ENCODE data around the gene ADGRL4. TPM values are rescaled to one million over a fixed set of nuclear protein-coding genes. Genes with fewer than 3 reads are reported as not detected.

The ADGRL4 gene
- polyA plus RNA-seq, 2 of the 4 experiments (the other 2 are of a cell fraction): not detected

GRCh38 chr1:78871249-78871648 lies 135.3 kb downstream of the ADGRL4 start (continued):
- TF ChIP-seq CTCF (IDR thresholded peaks at IDR 0.05) (no peak), HEYL (CRISPR knock-in tag; IDR thresholded peaks at IDR 0.05) (no peak), CBX8 (IDR thresholded peaks at IDR 0.05) (no peak), FOXS1 (CRISPR knock-in tag; IDR thresholded peaks at IDR 0.05) (no peak), POLR2A (IDR thresholded peaks at IDR 0.05; ENCODE audit: low read length) (no peak)

- ChIA-PET POLR2A (no interaction called here), CTCF (no interaction called here)
- Histone ChIP-seq H3K4me3 (no peak overlapping the region), H3K4me2 (no peak overlapping the region), H3K27ac (no peak overlapping the region), H3K4me1 (no peaks in the 10 kb centered on the region), H3K9me3 (no peaks in the 10 kb centered on the region)
- WGBS (ENCODE audit: missing lambda C conversion rate): 50% methylated on average over 2 of the region's 2 CpGs
- ATAC-seq (no peak), FAIRE-seq (no peak), DNase-seq (ENCODE audit: low read depth in 1 of 2, low spot score in 1 of 2) (no peak)
- TF ChIP-seq CEBPB (IDR thresholded peaks at IDR 0.05): no peak
- no peak for TF ChIP-seq ZSCAN20 (CRISPR knock-in tag; IDR thresholded peaks at IDR 0.05)
- TF ChIP-seq POLR2AphosphoS2 (conservative IDR thresholded peaks at IDR 0.05; ENCODE audit: low read length): no peak
- no peak for TF ChIP-seq USF2 (IDR thresholded peaks at IDR 0.05)
- TF ChIP-seq CTCF (IDR thresholded peaks at IDR 0.05): no peak
- no peak for TF ChIP-seq KDM5A (IDR thresholded peaks at IDR 0.05)
Observed at GRCh38 chr1:78869136-78869535, 137.4 kb downstream of the ADGRL4 start.

GRCh38 chr1:78864175-78864574 lies 142.4 kb downstream of the ADGRL4 start:
- H3K4me3 ChIP-seq: no peak overlapping the region
- H3K27ac ChIP-seq: no peak overlapping the region
- ATAC-seq (no peak), DNase-seq (ENCODE audit: low read depth in 1 of 2, low spot score in 1 of 2) (no peak), FAIRE-seq (no peak)
- no peaks in the 10 kb centered on the region for H3K9me3 ChIP-seq
- ChIA-PET CTCF (no interaction called here), POLR2A (no interaction called here)
- TF ChIP-seq MAFK (IDR thresholded peaks at IDR 0.05; ENCODE audit: partially characterized antibody) (peak; percentile 40), MAX (IDR thresholded peaks at IDR 0.05) (no peak)
- H3K4me2 ChIP-seq: no peak overlapping the region
- 63% methylated on average over 2 of the region's 2 CpGs for WGBS (ENCODE audit: missing lambda C conversion rate)
- H3K4me1 ChIP-seq: no peaks in the 10 kb centered on the region

- ChIA-PET POLR2A (no interaction called here), CTCF (no interaction called here)
Observed at GRCh38 chr1:78856096-78856495, 150.4 kb downstream of the ADGRL4 start.

More at GRCh38 chr1:78856096-78856495, 150.4 kb downstream of the ADGRL4 start:
- no peak overlapping the region for H3K27ac ChIP-seq
- no peak for DNase-seq (ENCODE audit: low read depth in 1 of 2, low spot score in 1 of 2)
- H3K4me3 ChIP-seq: no peak overlapping the region
- no peak for ATAC-seq
- no peaks in the 10 kb centered on the region for H3K9me3 ChIP-seq
- FAIRE-seq: no peak
- H3K4me2 ChIP-seq: no peak overlapping the region
- no peak for TF ChIP-seq BHLHE40 (IDR thresholded peaks at IDR 0.05; ENCODE audit: low read depth, low read length)
- no peak for TF ChIP-seq CTCF (IDR thresholded peaks at IDR 0.05)
- no peak for TF ChIP-seq ELK1 (IDR thresholded peaks at IDR 0.05; ENCODE audit: low read depth, low read length)
- no peak for TF ChIP-seq PHF8 (IDR thresholded peaks at IDR 0.05; ENCODE audit: borderline replicate concordance, low read depth)
- no peak for TF ChIP-seq ZSCAN20 (CRISPR knock-in tag; IDR thresholded peaks at IDR 0.05)
- no peak for TF ChIP-seq JUNB (IDR thresholded peaks at IDR 0.05)
- no peak for TF ChIP-seq HDAC2 (IDR thresholded peaks at IDR 0.05)
- no peak for TF ChIP-seq TFCP2L1 (CRISPR knock-in tag; IDR thresholded peaks at IDR 0.05)
- TF ChIP-seq, protein P1, sequence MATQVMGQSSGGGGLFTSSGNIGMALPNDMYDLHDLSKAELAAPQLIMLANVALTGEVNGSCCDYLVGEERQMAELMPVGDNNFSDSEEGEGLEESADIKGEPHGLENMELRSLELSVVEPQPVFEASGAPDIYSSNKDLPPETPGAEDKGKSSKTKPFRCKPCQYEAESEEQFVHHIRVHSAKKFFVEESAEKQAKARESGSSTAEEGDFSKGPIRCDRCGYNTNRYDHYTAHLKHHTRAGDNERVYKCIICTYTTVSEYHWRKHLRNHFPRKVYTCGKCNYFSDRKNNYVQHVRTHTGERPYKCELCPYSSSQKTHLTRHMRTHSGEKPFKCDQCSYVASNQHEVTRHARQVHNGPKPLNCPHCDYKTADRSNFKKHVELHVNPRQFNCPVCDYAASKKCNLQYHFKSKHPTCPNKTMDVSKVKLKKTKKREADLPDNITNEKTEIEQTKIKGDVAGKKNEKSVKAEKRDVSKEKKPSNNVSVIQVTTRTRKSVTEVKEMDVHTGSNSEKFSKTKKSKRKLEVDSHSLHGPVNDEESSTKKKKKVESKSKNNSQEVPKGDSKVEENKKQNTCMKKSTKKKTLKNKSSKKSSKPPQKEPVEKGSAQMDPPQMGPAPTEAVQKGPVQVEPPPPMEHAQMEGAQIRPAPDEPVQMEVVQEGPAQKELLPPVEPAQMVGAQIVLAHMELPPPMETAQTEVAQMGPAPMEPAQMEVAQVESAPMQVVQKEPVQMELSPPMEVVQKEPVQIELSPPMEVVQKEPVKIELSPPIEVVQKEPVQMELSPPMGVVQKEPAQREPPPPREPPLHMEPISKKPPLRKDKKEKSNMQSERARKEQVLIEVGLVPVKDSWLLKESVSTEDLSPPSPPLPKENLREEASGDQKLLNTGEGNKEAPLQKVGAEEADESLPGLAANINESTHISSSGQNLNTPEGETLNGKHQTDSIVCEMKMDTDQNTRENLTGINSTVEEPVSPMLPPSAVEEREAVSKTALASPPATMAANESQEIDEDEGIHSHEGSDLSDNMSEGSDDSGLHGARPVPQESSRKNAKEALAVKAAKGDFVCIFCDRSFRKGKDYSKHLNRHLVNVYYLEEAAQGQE (IDR thresholded peaks at IDR 0.05): no peak
- 2% methylated on average over 2 of the region's 2 CpGs for WGBS (ENCODE audit: missing lambda C conversion rate)
- H3K4me1 ChIP-seq: no peaks in the 10 kb centered on the region

Measured in A549 (cell line).